ENCODE measurements around the gene TOGARAM2.

The TOGARAM2 gene

DNA sequence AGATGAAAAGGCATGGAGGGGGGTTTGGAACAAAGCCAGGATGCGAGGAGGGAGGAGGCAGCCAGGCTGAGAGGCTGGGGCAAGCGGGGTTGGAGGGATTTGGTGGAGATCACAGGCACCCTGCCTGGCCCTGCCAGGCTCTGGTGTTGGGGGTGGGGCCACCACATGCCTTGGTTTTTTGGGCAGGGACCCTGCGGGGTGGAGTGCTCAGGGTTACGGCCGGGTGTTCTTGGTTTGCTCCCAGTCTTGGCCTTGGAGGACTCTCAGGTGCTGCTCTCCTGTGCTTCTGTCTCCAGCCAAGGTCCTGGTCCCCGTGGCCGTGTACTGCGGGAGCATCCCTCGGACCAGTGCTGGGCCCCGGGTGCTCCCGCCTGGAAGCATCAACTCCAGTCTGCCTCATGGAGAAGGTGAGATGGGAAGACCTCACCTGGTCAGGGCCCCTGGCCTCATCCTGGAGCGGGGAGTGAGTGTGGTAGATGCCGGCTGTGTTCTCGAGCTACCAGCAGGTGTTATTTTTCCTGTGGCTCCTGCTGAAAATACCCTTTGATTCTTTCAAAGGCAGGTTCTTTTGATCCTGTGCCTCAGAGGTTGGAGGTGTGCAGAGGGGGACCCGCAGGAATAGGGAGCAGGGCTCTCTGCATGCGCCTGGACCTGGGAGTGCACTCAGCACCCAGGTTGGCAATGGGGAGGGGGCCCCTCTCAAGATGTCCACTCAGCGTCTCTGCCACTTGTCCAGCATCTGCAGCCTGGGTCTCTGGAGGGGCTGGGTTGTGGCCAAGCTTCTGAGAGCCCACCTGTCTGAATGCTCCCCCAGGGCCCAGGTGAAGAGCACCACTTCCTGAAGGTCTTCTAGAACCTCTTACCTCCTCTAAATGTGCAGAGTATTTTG, 17.0 kb downstream of the TOGARAM2 start:
- DNase-seq (ENCODE audit: low spot score): no peak

DNA sequence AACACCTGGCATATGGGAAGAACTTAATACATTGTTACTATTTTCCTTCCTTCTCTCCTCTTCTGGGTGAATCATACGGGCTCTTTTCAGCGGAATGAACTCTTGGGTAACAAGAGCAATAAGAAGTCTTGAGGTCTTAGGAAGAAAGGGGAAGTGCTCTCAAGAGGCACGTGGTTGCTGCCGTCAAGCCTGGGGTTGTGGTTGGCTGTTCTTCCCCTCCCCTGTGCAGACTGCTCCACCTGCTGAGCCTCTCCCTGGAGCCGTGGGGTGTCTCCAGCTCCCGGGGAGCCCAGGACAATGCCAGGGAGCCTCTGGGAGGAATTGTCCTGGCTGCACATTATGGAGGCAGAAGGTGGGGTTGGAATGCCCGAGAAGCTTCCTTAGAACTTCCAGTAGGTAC, 19.4 kb downstream of the TOGARAM2 start:
- DNase-seq (ENCODE audit: low spot score): no peak

DNA sequence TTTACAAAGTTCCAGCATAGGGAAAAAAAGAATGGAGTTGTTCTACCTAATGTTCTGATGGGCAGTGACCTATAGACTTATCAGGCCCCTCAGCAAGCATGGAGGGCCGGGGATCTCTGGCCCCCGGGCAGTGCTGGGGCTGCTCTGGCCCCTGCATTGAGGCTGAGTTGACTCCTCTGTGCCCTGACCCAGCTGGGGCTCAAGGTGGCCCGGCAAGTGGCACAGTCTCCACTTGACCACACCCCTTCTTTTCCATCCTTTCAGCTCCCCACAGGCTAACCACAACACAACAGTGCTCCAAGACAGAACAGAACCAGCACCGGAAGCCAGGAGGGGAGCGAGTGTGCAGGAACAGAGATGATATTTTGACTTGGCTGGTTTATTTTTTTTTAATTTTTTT, 19.9 kb downstream of the TOGARAM2 start:
- DNase-seq (ENCODE audit: low spot score): no peak

DNA sequence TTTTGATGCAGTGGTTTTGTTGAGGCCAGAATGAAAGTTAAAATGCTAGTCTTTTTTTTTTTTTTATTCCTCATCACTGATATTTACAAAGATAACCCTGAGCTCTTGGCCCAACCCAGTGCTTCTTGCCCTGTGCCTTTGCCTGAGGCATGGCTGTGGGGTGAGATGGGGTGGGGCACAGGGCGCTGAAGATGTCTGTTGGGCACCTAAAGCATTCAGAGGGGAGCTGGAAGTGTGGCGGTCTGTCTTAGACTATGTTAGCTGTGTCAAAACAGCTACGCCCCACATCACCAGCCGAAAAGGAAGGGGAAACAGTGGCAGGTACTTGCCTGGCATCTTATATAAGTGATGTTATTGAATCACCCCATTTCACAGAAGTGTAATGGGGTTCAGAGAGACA, 20.7 kb downstream of the TOGARAM2 start:
- DNase-seq (ENCODE audit: low spot score): no peak

DNA sequence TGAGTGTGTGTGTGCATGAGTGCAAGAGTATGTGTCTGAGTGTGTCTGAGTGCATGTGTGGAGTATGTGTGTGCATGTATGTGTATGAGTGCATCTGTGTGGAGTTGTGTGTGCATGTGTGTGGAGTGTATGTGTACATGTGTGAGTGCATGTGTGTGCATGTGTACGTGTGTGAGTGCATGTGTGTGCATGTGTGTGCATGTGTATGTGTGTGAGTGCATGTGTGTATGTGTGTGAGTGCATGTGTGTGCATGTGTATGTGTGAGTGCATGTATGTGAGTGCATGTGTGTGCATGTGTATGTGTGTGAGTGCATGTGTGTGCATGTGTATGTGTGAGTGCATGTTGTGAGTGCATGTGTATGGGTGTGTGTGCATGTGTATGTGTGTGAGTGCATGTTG, 23.7 kb downstream of the TOGARAM2 start:
- no peak for DNase-seq (ENCODE audit: low spot score)

DNA sequence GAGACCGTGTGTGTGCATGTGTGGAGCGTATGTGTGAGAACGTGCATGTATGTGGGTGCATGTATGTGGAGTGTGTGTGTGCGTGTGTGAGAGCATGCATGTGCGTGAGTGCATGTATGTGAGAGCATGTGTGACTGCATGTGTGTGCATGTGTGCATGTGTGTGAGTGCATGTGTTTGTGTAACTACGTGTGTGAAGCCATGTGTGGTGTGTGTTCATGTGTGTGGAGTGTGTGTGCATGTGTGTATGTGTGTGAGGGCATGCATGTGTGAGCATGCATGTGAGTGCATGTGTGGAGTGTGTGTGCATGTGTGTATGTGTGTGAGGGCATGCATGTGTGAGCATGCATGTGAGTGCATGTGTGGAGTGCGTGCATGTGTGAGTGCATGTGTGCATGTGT, 24.2 kb downstream of the TOGARAM2 start:
- DNase-seq (ENCODE audit: low spot score): no peak

DNA sequence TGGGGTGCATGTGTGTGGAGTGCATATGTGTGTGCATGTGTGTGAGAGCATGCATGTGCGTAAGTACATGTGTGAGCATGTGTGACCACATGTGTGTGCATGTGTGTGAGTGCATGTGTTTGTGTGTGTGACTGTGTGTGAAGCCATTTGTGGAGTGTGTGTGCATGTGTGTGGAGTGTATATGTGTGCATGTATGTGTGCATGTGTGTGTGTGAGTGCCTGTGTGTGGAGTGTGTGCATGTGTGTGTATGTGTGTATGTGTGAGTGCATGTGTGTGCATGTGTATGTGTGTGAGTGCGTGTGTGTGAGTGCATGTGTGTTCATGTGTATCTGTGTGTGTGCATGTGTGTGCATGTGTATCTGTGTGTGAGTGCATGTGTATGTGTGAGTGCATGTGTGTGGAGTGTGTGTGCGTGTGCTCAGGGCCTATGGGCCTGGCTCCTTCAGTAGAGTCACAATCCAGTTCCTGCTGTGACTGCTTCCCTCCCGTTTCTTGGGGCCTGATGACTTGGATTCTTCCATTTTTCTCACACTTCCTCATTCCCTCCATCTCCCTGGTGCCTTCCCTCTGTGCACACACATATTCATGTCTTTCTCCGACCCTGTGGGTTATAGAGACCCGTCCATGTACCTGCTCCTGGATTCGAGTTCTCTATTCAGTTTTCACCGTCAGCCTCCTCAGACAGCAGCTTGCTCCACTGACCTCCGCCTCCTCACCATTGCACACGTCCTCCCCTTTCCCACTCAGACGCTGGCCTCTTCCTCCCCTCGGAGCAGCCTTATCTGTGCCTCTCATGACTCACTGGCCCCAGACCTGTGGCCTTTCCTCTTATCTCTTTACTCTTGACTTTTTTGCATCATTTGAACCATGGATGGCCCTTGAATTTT, 25.2 kb downstream of the TOGARAM2 start:
- no peak for DNase-seq (ENCODE audit: low spot score)

DNA sequence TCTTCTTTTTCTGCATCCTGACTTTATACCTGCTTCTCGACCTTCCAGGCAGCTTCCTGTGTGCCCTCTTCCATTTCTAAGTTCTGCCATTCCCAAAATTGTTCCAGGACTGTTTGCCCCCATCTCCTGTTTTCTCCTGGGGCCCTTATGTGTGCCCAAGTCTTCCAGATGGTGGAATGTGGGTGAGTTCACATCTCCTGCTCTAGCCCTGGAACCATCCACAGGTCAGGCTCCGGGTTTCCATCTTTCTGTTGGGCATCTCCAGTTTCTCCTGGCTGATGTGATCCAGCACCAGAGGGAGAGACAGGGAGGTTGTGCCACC, 25.8 kb downstream of the TOGARAM2 start:
- DNase-seq (ENCODE audit: low spot score): no peak

DNA sequence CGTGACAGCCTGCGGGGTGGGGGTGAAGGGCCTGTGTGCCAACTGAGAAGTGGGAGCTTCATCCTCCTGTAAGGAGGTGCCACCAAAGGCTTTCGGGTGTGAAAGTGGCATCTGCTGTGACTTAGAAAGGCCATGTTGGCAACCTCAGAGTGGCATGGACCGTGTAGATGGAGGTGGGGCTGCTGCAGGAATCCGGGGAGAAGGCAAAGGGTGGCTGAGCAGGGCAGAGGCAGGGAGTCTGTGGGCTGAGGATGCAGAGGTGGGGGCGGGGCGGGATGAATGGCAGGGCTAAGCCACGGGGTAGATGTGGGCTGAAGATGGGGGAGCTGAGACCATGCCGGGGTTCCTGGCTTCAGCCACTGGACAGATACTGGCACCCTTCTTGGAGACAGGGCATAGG, 28.2 kb downstream of the TOGARAM2 start:
- no peak for DNase-seq (ENCODE audit: low spot score)

DNA sequence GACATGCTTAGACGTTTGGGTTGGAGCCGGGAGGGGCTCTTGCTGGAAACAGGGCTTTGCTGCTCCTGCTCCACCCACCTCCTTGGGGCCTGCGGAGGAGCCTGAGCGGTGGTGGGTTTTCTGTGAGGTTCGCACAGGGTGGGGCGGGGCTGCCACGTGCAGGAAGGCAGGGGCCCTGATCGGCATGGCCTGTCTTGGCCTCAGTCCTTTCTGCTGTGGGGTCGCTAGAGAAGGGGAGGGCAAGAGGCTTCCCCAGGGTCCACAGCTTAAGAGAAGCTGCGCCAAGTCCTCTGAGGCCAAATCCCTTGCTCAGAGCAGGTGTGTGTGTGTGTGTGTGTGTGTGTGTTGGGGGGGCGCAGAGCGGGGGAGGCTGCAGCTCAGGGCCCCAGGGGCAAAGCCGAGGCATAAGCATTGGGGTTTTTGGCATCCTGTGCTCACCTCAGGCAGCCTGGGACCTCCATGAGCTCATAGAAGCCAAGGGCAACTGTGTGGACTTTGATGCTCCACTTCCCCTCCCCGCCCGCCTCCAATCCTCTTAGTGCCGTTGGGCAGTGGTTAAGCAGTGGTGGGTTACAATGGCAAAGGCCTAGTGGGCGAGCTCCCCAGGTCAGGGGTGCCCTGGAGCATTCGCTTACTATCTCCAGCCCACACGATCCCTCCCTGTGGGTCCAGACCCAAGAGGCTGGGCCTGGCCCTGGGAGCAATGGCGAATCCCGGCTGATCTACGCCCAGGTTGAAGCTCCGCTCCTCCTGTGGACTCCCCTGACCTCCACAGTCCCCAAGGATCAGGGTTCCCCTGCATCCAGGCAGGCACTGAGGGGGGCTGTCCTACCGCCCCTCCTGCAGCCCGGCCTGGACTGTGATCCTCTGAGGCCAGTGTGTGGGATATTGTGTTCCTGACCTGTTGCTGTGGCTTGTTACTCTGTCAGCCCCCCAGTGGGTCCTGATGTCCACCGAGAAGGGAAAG, 28.9 kb downstream of the TOGARAM2 start:
- no peak for DNase-seq (ENCODE audit: low spot score)

DNA sequence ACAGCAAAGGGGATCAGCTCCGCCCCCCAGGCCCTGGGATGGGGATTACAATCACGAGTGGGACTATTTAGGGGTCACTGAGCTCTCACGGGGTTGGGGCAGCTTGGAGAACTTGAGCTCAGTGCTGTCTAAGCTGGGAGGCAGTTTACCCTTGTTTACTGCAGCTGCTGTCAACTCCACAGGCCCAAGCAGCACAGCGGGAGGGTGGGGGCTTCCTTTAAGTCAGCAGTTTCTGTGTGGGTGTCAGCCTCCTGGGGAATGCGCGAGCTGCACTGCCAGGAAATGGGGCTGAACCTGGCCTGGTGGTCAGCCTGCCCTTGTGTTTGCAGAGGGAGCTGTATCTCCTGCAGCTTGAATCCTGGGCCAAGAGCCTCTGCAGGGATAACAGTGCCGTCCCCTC, 29.8 kb downstream of the TOGARAM2 start:
- DNase-seq (ENCODE audit: low spot score): no peak

DNA sequence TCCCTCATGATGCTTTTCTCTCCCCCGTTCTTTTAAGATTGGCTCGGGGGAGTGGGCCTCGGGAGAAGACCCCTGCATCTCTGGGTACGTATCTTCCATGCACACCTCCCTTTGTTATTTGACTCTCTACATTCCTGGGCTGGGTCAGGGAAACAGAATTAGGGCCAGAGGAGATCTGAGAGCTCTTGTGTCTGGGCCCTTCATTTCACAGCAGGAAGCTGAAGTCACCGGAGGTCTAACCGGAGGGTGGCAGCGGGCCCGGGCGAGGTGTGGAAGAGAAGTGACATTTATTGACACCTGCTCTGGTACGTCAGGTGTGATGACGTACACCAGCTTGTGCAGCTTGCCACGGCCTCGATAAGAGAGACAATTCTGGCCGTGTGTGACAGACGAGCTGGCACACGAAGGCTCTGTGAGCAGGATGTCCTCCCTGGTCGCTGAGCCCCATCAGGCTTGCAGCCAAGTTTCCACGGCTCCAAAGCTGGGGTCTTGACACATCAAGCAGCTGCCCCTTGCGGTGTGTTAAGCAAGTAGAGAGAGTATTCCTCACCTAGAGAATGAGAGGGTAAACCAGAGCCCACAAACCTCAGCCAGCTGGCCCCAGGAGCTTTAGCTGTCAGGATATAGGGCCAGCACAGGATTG, 30.4 kb downstream of the TOGARAM2 start:
- DNase-seq (ENCODE audit: low spot score): no peak

DNA sequence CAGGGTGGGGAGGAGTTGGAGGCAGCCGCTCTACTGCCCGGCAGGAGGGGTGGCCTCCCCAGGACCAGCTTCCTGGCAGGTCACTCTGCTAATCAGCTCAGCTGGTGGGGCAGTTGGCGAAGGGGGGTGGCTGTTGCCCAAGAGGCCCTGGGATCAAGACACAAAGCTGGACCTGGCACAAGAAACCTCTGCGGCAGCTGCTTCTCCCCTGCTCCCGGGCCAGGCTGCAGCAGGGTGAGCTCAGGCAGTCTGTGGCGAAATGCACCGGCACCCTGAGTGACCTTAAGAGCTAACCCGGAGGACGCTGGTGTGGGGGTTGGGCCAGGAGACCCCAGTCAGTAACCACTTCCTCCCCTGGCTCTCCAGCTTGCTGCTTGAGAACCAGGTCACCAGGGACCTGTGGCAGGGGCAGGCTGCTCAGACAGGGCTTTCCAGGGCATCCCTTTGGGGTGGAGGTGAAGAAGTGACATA, 31.1 kb downstream of the TOGARAM2 start:
- no peak for DNase-seq (ENCODE audit: low spot score)

DNA sequence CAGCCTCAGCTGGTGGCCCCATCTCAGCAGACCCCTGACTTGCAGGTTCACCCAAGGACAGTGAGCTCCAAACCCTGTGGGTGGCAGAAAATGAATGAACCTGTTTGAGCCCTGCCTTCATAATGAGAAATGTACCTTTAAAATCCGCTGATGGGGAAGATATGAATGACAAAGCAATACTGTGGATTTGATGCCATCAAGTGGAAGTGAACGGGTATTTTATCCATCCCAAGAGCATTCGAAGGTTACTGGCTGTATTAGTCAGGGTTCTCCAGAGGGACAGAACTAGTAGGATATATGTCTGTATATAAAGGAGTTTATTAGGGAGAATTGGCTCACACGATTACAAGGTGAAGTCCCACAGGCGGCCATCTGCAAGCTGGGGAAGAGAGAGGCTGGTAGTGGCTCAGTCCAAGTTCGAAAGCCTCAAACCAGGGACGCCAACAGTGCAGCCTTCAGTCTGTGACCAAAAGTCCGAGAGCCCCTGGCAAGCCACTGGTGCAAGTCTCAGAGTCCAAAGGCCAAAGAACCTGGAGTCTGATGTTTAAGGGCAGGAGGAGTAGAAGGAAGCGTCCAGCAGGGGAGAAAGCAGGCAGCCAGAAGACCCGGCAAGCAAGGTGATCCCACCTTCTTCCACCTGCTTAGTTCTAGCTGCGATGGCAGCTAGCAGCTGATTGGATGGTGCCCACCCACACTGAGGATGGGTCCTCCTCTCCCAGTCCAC, 32.1 kb downstream of the TOGARAM2 start:
- no peak for DNase-seq (ENCODE audit: low spot score)

DNA sequence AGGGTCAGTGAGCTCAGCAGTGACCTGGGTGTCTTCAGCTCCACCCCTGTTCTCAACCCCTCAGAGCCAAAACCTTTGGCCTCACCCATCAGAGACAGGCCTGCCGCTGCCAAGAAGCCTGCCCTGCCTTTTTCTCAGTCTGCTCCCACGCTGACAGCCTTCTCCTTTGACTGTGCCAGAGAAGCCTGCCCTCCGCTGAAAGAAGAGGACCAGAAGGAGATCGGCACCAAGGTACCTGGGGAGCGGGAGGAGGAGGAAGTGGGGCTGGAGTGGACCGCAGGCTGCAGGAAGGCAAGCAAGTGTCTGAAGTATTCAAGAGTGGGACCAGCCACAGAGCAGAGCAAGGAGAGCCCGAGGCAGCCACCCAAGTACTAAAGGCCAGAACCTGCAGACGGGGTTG, 33.2 kb downstream of the TOGARAM2 start:
- DNase-seq (ENCODE audit: low spot score): no peak

DNA sequence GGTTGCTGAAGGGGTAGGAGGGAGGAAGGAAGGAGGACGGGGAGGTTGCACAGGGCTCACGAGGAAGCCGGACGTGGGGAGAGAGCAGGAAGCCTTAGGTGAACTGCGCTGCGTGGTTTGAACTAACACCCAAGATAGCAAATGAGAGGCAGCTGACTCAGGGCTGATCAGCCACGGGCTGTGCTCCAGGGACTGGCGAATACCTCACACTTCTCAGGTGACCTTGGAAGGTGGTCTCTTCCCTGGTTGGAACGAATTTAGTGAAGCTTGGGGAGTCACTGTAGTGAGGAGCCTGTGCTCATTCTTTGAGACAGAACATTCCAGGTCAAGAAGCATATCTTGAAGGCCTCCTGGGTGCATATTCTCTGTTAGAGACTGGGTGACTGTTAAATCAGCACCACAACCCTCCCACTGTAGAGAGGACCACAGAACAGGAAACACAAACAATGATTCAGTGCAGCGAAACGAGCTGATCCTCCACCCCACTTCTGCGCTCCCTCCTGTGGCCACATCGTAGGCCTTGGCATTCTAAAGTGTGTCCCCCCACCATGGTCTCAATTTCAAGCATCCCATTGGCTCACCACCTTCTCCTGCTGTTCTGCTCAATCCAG, 33.8 kb downstream of the TOGARAM2 start:
- no peak for DNase-seq (ENCODE audit: low spot score)

DNA sequence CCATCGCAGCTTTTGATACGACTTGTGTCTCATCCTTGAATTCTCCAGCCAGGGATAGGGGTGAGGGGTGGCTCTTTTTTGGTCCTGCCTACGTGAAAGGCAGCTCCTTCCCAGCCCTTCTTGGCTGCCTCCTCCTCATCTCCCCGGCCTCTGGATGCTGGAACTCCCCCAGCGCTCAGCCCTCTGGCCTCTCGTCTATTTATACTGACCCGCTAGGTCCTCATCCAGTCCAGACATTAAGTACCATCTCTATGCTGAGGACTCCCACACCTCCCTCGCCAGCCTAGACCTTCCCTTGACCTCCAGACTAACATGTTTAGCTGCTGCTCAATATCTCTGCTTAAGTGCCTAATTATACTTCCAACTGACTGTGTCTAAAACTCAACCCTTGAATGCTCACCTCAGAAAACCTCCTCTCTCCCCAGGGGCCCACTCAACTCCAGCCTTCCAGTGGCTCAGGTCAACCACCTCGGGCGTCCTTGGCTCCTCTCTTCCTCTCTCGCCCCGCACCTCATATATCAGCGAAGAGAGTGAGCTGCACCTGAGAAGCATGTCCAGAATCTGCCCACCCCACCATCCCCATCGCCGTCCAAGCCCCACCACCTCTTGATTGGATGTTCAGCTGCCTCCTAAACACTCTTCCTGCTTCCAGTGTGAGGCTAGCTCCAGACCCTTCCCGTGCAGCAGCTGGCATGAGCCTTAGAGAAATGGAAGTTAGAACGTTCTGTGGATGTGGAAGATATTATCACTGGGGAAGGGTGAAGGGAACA, 34.8 kb downstream of the TOGARAM2 start:
- no peak for DNase-seq (ENCODE audit: low spot score)

DNA sequence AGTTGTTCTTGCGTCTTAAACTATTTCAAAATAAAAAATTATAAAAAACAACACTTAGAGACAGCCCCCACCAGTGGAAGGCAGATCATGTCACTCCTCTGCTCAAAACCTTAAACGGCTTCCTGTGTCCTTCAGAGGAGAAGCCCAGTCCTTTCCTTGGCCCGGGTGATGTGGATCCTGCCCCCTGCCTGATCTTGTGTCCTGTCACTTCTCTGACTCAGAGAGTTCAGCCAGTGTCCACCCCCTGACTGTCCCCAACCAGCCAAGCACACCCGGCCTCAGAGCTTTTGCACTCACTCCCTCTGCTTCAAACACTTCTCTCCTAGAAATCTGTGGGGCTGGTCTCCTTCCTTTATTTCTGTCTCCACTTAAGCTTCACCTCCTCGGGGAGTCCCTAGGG, 35.4 kb downstream of the TOGARAM2 start:
- DNase-seq (ENCODE audit: low spot score): no peak

DNA sequence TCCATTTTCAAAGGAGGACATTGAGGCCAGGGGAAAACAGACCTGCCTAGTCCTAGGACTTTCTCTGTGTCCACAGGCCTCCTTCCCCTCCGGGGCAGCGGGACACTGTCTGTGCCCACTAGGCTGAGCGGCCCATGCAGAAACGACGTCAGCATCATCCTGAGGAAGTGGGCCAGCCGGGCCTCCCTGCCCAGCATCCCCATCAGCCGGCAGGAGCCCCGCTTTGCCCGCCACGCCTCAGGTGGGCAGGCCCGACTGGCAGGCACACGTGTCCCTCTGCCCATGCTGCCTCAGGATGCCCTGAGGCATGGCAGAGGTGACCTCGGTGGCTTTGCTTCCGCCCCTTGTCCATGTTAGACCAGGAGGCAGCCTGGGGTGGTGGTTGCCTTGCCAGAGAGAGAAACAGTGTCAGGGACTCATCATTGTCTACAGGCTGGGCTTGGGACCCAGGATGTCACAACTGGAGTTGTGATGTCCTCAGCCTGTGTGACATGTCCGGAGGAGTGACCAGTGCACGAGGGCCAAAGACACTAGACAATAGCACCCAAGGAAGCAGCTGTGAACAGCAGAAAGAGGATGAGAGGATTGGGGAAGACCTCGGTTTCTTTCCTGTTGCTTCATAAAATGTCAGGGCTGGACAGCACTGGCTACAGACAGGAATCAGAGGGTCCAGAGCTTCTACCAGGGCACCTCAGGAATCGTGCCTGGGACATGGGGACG, 36.8 kb downstream of the TOGARAM2 start:
- no peak for DNase-seq (ENCODE audit: low spot score)
